Effector memory CD8-positive, alpha-beta T cell (primary cell): ENCODE results near the gene UEVLD.
A peak's percentile ranks its signal among the peaks of the same experiment; 100 is the strongest.

ENCODE experiments used
- ATAC-seq: fragments of 150-1000 bp; cut with Tn5 transposase; replicated peaks from 2 replicates; pipeline ENCODE4 v1.10.0; 2021; ENCODE audit warnings: mild to moderate bottlenecking, moderate library complexity
- DNase-seq, 3 experiments: peaks; one replicate each; pipeline ENCODE4 v3.0.0; 2021
- H3K27ac Mint-ChIP-seq, 2 donors: one replicate each; pipeline ENCODE4 v1.8.0; 2022; ENCODE audit warnings: mild to moderate bottlenecking in 2 of 2, mixed read lengths in 2 of 2, moderate library complexity in 2 of 2
- H3K27me3 Mint-ChIP-seq, 2 donors: one replicate each; pipeline ENCODE4 v1.8.0; 2022; ENCODE audit warnings: mixed read lengths in 2 of 2
- H3K36me3 Mint-ChIP-seq: one replicate; pipeline ENCODE4 v1.8.0; 2022; ENCODE audit warnings: mild to moderate bottlenecking, moderate library complexity, mixed read lengths; ENCODE audit not compliant: insufficient read depth
- H3K4me1 Mint-ChIP-seq, 2 donors: one replicate each; pipeline ENCODE4 v1.8.0; 2022; ENCODE audit warnings: low read depth in 2 of 2, mixed read lengths in 2 of 2
- H3K4me3 Mint-ChIP-seq, 2 donors: one replicate each; pipeline ENCODE4 v1.8.0; 2022; ENCODE audit warnings: mild to moderate bottlenecking in 2 of 2, mixed read lengths in 2 of 2, moderate library complexity in 2 of 2
- H3K9me3 Mint-ChIP-seq, 2 donors: one replicate each; pipeline ENCODE4 v1.8.0; 2022; ENCODE audit warnings: mixed read lengths in 2 of 2

UEVLD gene

GRCh38 chr11:18564149-18564548, 24.4 kb downstream of the UEVLD start:
- no peaks in the 10 kb centered on the region for H3K9me3 Mint-ChIP-seq
- no peaks in the 10 kb centered on the region for H3K27me3 Mint-ChIP-seq
- ATAC-seq, result no peak
- H3K4me3 Mint-ChIP-seq, result no peak overlapping the region
- DNase-seq, result no peak
- no peak overlapping the region for H3K27ac Mint-ChIP-seq
- H3K4me1 Mint-ChIP-seq, result no peaks in the 10 kb centered on the region
- peaks cover 38% of the 10 kb centered on the region for H3K36me3 Mint-ChIP-seq

- Mint-ChIP-seq H3K9me3 (no peaks in the 10 kb centered on the region), H3K27me3 (no peaks in the 10 kb centered on the region), H3K36me3 (peaks cover 39% of the 10 kb centered on the region), H3K4me3 (no peak overlapping the region), H3K27ac (no peak overlapping the region), H3K4me1 (no peaks in the 10 kb centered on the region)
- ATAC-seq, result no peak
- DNase-seq, result no peak
These were observed 25.3 kb downstream of the UEVLD start for GRCh38 chr11:18563090-18563730.

GRCh38 chr11:18548001-18548400, 40.5 kb downstream of the UEVLD start:
- peaks cover 24% of the 10 kb centered on the region for H3K36me3 Mint-ChIP-seq
- H3K9me3 Mint-ChIP-seq, result no peaks in the 10 kb centered on the region
- no peak overlapping the region for H3K4me3 Mint-ChIP-seq
- H3K4me1 Mint-ChIP-seq, result no peaks in the 10 kb centered on the region
- H3K27ac Mint-ChIP-seq, result no peak overlapping the region
- ATAC-seq (no peak), DNase-seq (no peak)
- no peaks in the 10 kb centered on the region for H3K27me3 Mint-ChIP-seq

- Mint-ChIP-seq H3K4me3 (no peak overlapping the region), H3K27ac (peak overlapping the region; percentile 13 to 81), H3K9me3 (no peaks in the 10 kb centered on the region), H3K4me1 (no peaks in the 10 kb centered on the region), H3K36me3 (peaks cover 13% of the 10 kb centered on the region), H3K27me3 (no peaks in the 10 kb centered on the region)
- DNase-seq, result no peak
- peak; percentile 78 for ATAC-seq
These were observed 48.1 kb downstream of the UEVLD start for GRCh38 chr11:18540207-18541009.

- no peak for DNase-seq
- H3K27me3 Mint-ChIP-seq, result no peaks in the 10 kb centered on the region
- peaks cover 9% of the 10 kb centered on the region for H3K36me3 Mint-ChIP-seq
- no peak overlapping the region for H3K4me3 Mint-ChIP-seq
- H3K4me1 Mint-ChIP-seq, result no peaks in the 10 kb centered on the region
- no peak overlapping the region for H3K27ac Mint-ChIP-seq
- H3K9me3 Mint-ChIP-seq, result no peaks in the 10 kb centered on the region
- no peak for ATAC-seq
These were observed 52.3 kb downstream of the UEVLD start for GRCh38 chr11:18536209-18536608.

- Mint-ChIP-seq H3K9me3 (no peaks in the 10 kb centered on the region), H3K36me3 (peaks cover 9% of the 10 kb centered on the region), H3K27ac (no peak overlapping the region), H3K4me3 (no peak overlapping the region), H3K4me1 (no peaks in the 10 kb centered on the region), H3K27me3 (no peaks in the 10 kb centered on the region)
- no peak for DNase-seq
- ATAC-seq, result no peak
These were observed 54.3 kb downstream of the UEVLD start for GRCh38 chr11:18534245-18534644.

GRCh38 chr11:18533365-18533764, 55.2 kb downstream of the UEVLD start:
- Mint-ChIP-seq H3K27ac (peak overlapping the region; percentile 7 to 74), H3K9me3 (no peaks in the 10 kb centered on the region), H3K36me3 (peaks cover 14% of the 10 kb centered on the region), H3K27me3 (no peaks in the 10 kb centered on the region), H3K4me1 (peaks cover 0 to 3% of the 10 kb centered on the region in 2 donors), H3K4me3 (no peak overlapping the region)
- ATAC-seq (no peak), DNase-seq (no peak)

- ATAC-seq, result no peak
- H3K36me3 Mint-ChIP-seq, result peaks cover 43% of the 10 kb centered on the region
- H3K27me3 Mint-ChIP-seq, result no peaks in the 10 kb centered on the region
- peak in 1 of 3 experiments; percentile 14 for DNase-seq
- H3K4me3 Mint-ChIP-seq, result peak overlapping the region; percentile 93 to 98
- peak overlapping the region; percentile 100 for H3K27ac Mint-ChIP-seq
- H3K4me1 Mint-ChIP-seq, result peaks cover 21 to 39% of the 10 kb centered on the region in 2 donors
- no peaks in the 10 kb centered on the region for H3K9me3 Mint-ChIP-seq
These were observed 61.0 kb downstream of the UEVLD start for GRCh38 chr11:18527512-18527911.

GRCh38 chr11:18526521-18527296, 61.8 kb downstream of the UEVLD start, which contains the start of gene TSG101:
TSS of gene TSG101 (minus strand) at chr11:18526942. CDS start at chr11:18526816, 126 bp downstream.
- DNase-seq (peak; percentile 92 to 93 (median 93)), ATAC-seq (peak; percentile 82)
- H3K4me3 Mint-ChIP-seq, result peak within 1 kb of the TSS; percentile 93 to 98
- peak within 1 kb of the TSS; percentile 100 for H3K27ac Mint-ChIP-seq
- H3K27me3 Mint-ChIP-seq, result no peaks in the 10 kb centered on the region
- peaks cover 28 to 47% of the 10 kb centered on the region in 2 donors for H3K4me1 Mint-ChIP-seq
- H3K9me3 Mint-ChIP-seq, result no peaks in the 10 kb centered on the region
- H3K36me3 Mint-ChIP-seq, result peaks cover 46% of the 10 kb centered on the region

GRCh38 chr11:18526130-18526520, 62.4 kb downstream of the UEVLD start:
- H3K36me3 Mint-ChIP-seq, result peaks cover 46% of the 10 kb centered on the region
- DNase-seq (no peak), ATAC-seq (no peak)
- no peaks in the 10 kb centered on the region for H3K27me3 Mint-ChIP-seq
- H3K4me3 Mint-ChIP-seq, result peak overlapping the region; percentile 93 to 98
- H3K27ac Mint-ChIP-seq, result peak overlapping the region; percentile 100
- no peaks in the 10 kb centered on the region for H3K9me3 Mint-ChIP-seq
- H3K4me1 Mint-ChIP-seq, result peaks cover 28 to 47% of the 10 kb centered on the region in 2 donors

- Mint-ChIP-seq H3K9me3 (no peaks in the 10 kb centered on the region), H3K4me3 (peak overlapping the region in 1 of 2 donors; percentile 31)
These were observed 64.3 kb downstream of the UEVLD start for GRCh38 chr11:18524248-18524647.

GRCh38 chr11:18523084-18523483, 65.5 kb downstream of the UEVLD start:
- DNase-seq (no peak), ATAC-seq (no peak)
- H3K36me3 Mint-ChIP-seq, result peaks cover 51% of the 10 kb centered on the region
- H3K4me1 Mint-ChIP-seq, result peaks cover 29 to 67% of the 10 kb centered on the region in 2 donors
- H3K27ac Mint-ChIP-seq, result peak overlapping the region; percentile 59 to 64
- no peaks in the 10 kb centered on the region for H3K9me3 Mint-ChIP-seq
- no peaks in the 10 kb centered on the region for H3K27me3 Mint-ChIP-seq
- no peak overlapping the region for H3K4me3 Mint-ChIP-seq

More at GRCh38 chr11:18524248-18524647, 64.3 kb downstream of the UEVLD start:
- Mint-ChIP-seq H3K27ac (peak overlapping the region; percentile 14 to 64), H3K27me3 (no peaks in the 10 kb centered on the region), H3K4me1 (peaks cover 33 to 60% of the 10 kb centered on the region in 2 donors), H3K36me3 (peaks cover 52% of the 10 kb centered on the region)
- ATAC-seq (no peak), DNase-seq (no peak)

GRCh38 chr11:18522388-18522787, 66.1 kb downstream of the UEVLD start:
- DNase-seq (no peak), ATAC-seq (no peak)
- peak overlapping the region; percentile 59 to 64 for H3K27ac Mint-ChIP-seq
- no peak overlapping the region for H3K4me3 Mint-ChIP-seq
- no peaks in the 10 kb centered on the region for H3K9me3 Mint-ChIP-seq
- peaks cover 25 to 61% of the 10 kb centered on the region in 2 donors for H3K4me1 Mint-ChIP-seq
- no peaks in the 10 kb centered on the region for H3K27me3 Mint-ChIP-seq
- peaks cover 47% of the 10 kb centered on the region for H3K36me3 Mint-ChIP-seq
